Endothelial cell of umbilical vein (primary cell): ENCODE data around the gene NAPB. TPM values are rescaled to one million over a fixed set of nuclear protein-coding genes. Genes with fewer than 3 reads are reported as not detected.

Source experiments
- BruUV-seq: library from RNA; stranded (reverse); fragments of 400-500 nt; replicated peaks from 2 replicates; lab custom pipeline; 2021; lab: Mats Ljungman, UMichigan
- CTCF ChIA-PET: fragments of 300-600, 350-600 bp; sonication (Branson Sonifier 250); formaldehyde crosslinking; loops from one replicate; lab custom pipeline; 2021; ENCODE audit warnings: antibody characterized with exemption, inconsistent platforms; lab: Charles Lee
- POLR2A ChIA-PET: fragments of 300-600, 350-600 bp; sonication (Branson Sonifier 250); formaldehyde crosslinking; loops from one replicate; lab custom pipeline; 2021; ENCODE audit warnings: antibody characterized with exemption, inconsistent platforms; lab: Charles Lee
- DNase-seq: peaks from one replicate; pipeline ENCODE4 v3.0.0-alpha.2; 2011; ENCODE audit warnings: low read depth, low spot score
- FAIRE-seq: peaks from 2 replicates; lab custom pipeline; 2011; peaks lifted over from hg19 to GRCh38; lab: Jason Lieb, UNC
- H2AFZ ChIP-seq: 2 replicates; pipeline ENCODE4 v1.6.0; 2012; ENCODE audit warnings: low read depth, low read length, control low read depth, inconsistent platforms
- H3K27ac ChIP-seq: 2 replicates; pipeline ENCODE4 v1.5.1; 2011; ENCODE audit warnings: low read depth, mild to moderate bottlenecking, control low read depth, low read length, moderate library complexity; ENCODE audit not compliant: insufficient read depth
- H3K27me3 ChIP-seq, 2 experiments: 2 replicates each; pipeline versions ENCODE4 v1.6.0 to v1.6.1; 2011; ENCODE audit warnings: low read length in 2 of 2, mixed read lengths in 1 of 2; ENCODE audit not compliant: control insufficient read depth in 2 of 2, insufficient read depth in 2 of 2
- H3K36me3 ChIP-seq, 2 experiments: 2 replicates in 1 of 2; 3 replicates in 1 of 2; pipeline ENCODE4 v1.5.1; 2011; ENCODE audit warnings: low read length in 2 of 2, mild to moderate bottlenecking in 1 of 2, moderate library complexity in 1 of 2; ENCODE audit not compliant: control insufficient read depth in 2 of 2, insufficient read depth in 2 of 2; ENCODE audit errors: extremely low read depth in 1 of 2
- H3K4me1 ChIP-seq: 3 replicates; pipeline ENCODE4 v1.5.1; 2011; ENCODE audit warnings: mild to moderate bottlenecking, low read length; ENCODE audit not compliant: control insufficient read depth, insufficient read depth; ENCODE audit errors: extremely low read depth
- H3K4me2 ChIP-seq: 2 replicates; pipeline ENCODE4 v1.6.1; 2011; ENCODE audit warnings: low read length, control low read depth, mixed read lengths; ENCODE audit not compliant: insufficient read depth
- H3K4me3 ChIP-seq, 3 experiments: fragments of 200-600 bp in 1 of 3; sonication (generic), shearing (Covaris generic) in 1 of 3; replicated peaks in 1 of 3; 2 replicates each; pipeline ENCODE4 v1.5.1; 2011 to 2016; ENCODE audit warnings: control low read depth in 3 of 3, low read length in 3 of 3, mild to moderate bottlenecking in 2 of 3, inconsistent platforms in 1 of 3, low read depth in 1 of 3, moderate library complexity in 1 of 3; ENCODE audit not compliant: insufficient read depth in 1 of 3
- H3K79me2 ChIP-seq: 2 replicates; pipeline ENCODE4 v1.6.0; 2012; ENCODE audit warnings: low read length, inconsistent platforms; ENCODE audit not compliant: control insufficient read depth, insufficient read depth
- H3K9ac ChIP-seq: replicated peaks from 2 replicates; pipeline ENCODE3; 2011; ENCODE audit warnings: low read length, control low read depth; ENCODE audit not compliant: insufficient read depth; ENCODE audit errors: extremely low read depth
- H3K9me1 ChIP-seq: replicated peaks from 3 replicates; pipeline ENCODE4 v1.6.0; 2011; ENCODE audit warnings: mild to moderate bottlenecking, low read length; ENCODE audit not compliant: control insufficient read depth, insufficient read depth; ENCODE audit errors: extremely low read depth
- H3K9me3 ChIP-seq: replicated peaks from 2 replicates; pipeline ENCODE4 v1.5.1; 2012; ENCODE audit warnings: low read length, inconsistent platforms; ENCODE audit not compliant: control insufficient read depth, insufficient read depth
- H4K20me1 ChIP-seq: replicated peaks from 2 replicates; pipeline ENCODE3; 2011; ENCODE audit warnings: mild to moderate bottlenecking, low read length; ENCODE audit not compliant: control insufficient read depth, insufficient read depth; ENCODE audit errors: extremely low read depth
- CTCF ChIP-seq, 2 donors: IDR thresholded peaks; 1 replicate in 1 of 2; 2 replicates in 1 of 2; pipeline ENCODE4 v1.5.1; 2011; ENCODE audit warnings: low read length in 2 of 2, mild to moderate bottlenecking in 2 of 2, moderate library complexity in 2 of 2, control low read depth in 1 of 2, inconsistent platforms in 1 of 2, low read depth in 1 of 2; ENCODE audit not compliant: insufficient read depth in 1 of 2; ENCODE audit errors: extremely low read depth in 1 of 2
- EZH2 ChIP-seq: IDR thresholded peaks from 2 replicates; pipeline ENCODE4 v1.6.1; 2012; ENCODE audit warnings: borderline replicate concordance, low read depth, mild to moderate bottlenecking, moderate library complexity, low read length, inconsistent platforms; ENCODE audit not compliant: severe bottlenecking
- FOS ChIP-seq: IDR thresholded peaks from 2 replicates; pipeline ENCODE4 v1.6.1; 2011; ENCODE audit warnings: mild to moderate bottlenecking, low read length, moderate library complexity, borderline replicate concordance; ENCODE audit not compliant: insufficient read depth
- GATA2 ChIP-seq: IDR thresholded peaks from 2 replicates; pipeline ENCODE4 v1.7.0; 2011; ENCODE audit warnings: low read depth, mild to moderate bottlenecking, moderate library complexity, mixed read lengths, low read length; ENCODE audit not compliant: insufficient read length, insufficient read depth
- JUN ChIP-seq: IDR thresholded peaks from 2 replicates; pipeline ENCODE4 v1.6.1; 2011; ENCODE audit warnings: borderline replicate concordance, low read depth; ENCODE audit not compliant: insufficient read length, insufficient read depth
- MYC ChIP-seq: IDR thresholded peaks from one replicate; pipeline ENCODE4 v1.6.1; 2011; ENCODE audit warnings: mild to moderate bottlenecking, low read depth, low read length
- POLR2A ChIP-seq: IDR thresholded peaks from 2 replicates; pipeline ENCODE4 v1.6.1; 2012; ENCODE audit warnings: low read depth, mild to moderate bottlenecking, control low read depth, low read length
- POLR2AphosphoS5 ChIP-seq: IDR thresholded peaks from 2 replicates; pipeline ENCODE4 v1.6.1; 2012; ENCODE audit warnings: low read depth, mild to moderate bottlenecking, control low read depth, low read length, moderate library complexity; ENCODE audit not compliant: insufficient read depth
- dilution Hi-C: fragments of 300-500 bp; cut with MboI; formaldehyde crosslinking; loops from one replicate; pipeline ENCODE4 v1.15.0; 2019; ENCODE audit warnings: low sequenced_read_pairs; ENCODE audit not compliant: extremely low pct_ligation_motif_present
- intact Hi-C: fragments of 100-400 bp; cut with micrococcal nuclease; formaldehyde crosslinking; loops from one replicate; pipeline ENCODE4 v1.10.0; 2022
- polyA plus RNA-seq, 4 experiments: library from polyadenylated mRNA; depleted of rRNA in 3 of 4; stranded (reverse) in 3 of 4; unstranded in 1 of 4; fragments of >200 nt; gene quantifications; 2 replicates each; pipeline versions ENCODE4 v1.2.1 to v1.2.3, GENCODE V29; 2011 to 2012; ENCODE audit warnings: missing spikeins in 1 of 4
- total RNA-seq: library from RNA; stranded (reverse); gene quantifications from 2 replicates; pipeline ENCODE4 v1.2.3, GENCODE V29; 2021
- TF ChIP-seq, protein P1 (sequence below): IDR thresholded peaks from 2 replicates; pipeline ENCODE4 v1.6.1; 2011; ENCODE audit not compliant: insufficient read depth, insufficient read length

The NAPB gene
- total and polyA plus RNA-seq, 2 donors (not counting 3 experiments of a cell fraction or from before 2014, with no cell fraction given), result 4.7 to 10.1 TPM

GRCh38 chr20:23391707-23392310, 29.5 kb downstream of the NAPB start:
- H2AFZ ChIP-seq, result no peak overlapping the region
- no peak overlapping the region for H3K4me2 ChIP-seq
- DNase-seq (no peak), FAIRE-seq (no peak)
- no peaks in the 10 kb centered on the region for H3K27me3 ChIP-seq
- no peak overlapping the region for H3K27ac ChIP-seq
- peaks cover 1% of the 10 kb centered on the region for H3K4me1 ChIP-seq
- no peak overlapping the region for H3K4me3 ChIP-seq
- ChIA-PET CTCF (interaction anchor here (1.2 to 1.4 kb wide), 2 partner anchors 17 to 700 kb away, joined by 3 to 5 read pairs; no protein-coding TSS in a partner anchor), POLR2A (no interaction called here)
- dilution Hi-C loops (no loop called here), intact Hi-C loops (no loop called here)
- H3K9me1 ChIP-seq, result no peaks in the 10 kb centered on the region
- no peaks in the 10 kb centered on the region for H4K20me1 ChIP-seq
- H3K9ac ChIP-seq, result no peak overlapping the region
- peaks cover 6 to 18% of the 10 kb centered on the region in 2 experiments for H3K36me3 ChIP-seq
- BruUV-seq, result no TSS peak
- H3K9me3 ChIP-seq, result no peaks in the 10 kb centered on the region
- peaks cover 4% of the 10 kb centered on the region for H3K79me2 ChIP-seq
- no peak for TF ChIP-seq CTCF (IDR thresholded peaks at IDR 0.05; ENCODE audit: extremely low read depth in 1 of 2, insufficient read depth in 1 of 2, low read depth in 1 of 2, low read length in 2 of 2)
- TF ChIP-seq EZH2, result no peak
- no peak for TF ChIP-seq POLR2A
- TF ChIP-seq GATA2, result no peak
- TF ChIP-seq FOS, result no peak
- TF ChIP-seq, protein P1, sequence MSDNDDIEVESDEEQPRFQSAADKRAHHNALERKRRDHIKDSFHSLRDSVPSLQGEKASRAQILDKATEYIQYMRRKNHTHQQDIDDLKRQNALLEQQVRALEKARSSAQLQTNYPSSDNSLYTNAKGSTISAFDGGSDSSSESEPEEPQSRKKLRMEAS, result no peak
- TF ChIP-seq POLR2AphosphoS5, result no peak
- no peak for TF ChIP-seq JUN
- TF ChIP-seq MYC, result no peak
